GM12878 (cell line): Measurements from ENCODE around the gene CLDN14.

Source experiments
- KDM1A ChIP-seq: fragments of 200-600 bp; sonication (generic); IDR thresholded peaks from 2 replicates; pipeline ENCODE4 v1.6.1; 2016; ENCODE audit warnings: borderline replicate concordance
- POLR2AphosphoS5 ChIP-seq: IDR thresholded peaks from 2 replicates; pipeline ENCODE4 v1.6.1; 2011; ENCODE audit warnings: mild to moderate bottlenecking, low read length, inconsistent platforms
- ZNF592 ChIP-seq: fragments of 450-650 bp; IDR thresholded peaks from 2 replicates; pipeline ENCODE4 v1.6.1; 2017; ENCODE audit warnings: mild to moderate bottlenecking, moderate library complexity
- TF ChIP-seq, protein P1 (sequence below), 3 experiments: IDR thresholded peaks in 2 of 3; conservative IDR thresholded peaks in 1 of 3; 2 replicates each; pipeline ENCODE4 v1.5.1; 2011; ENCODE audit warnings: low read depth in 3 of 3, low read length in 3 of 3, mild to moderate bottlenecking in 3 of 3, control low read depth in 2 of 3, moderate library complexity in 2 of 3, inconsistent platforms in 1 of 3, mixed read lengths in 1 of 3; ENCODE audit not compliant: control insufficient read depth in 2 of 3, insufficient read depth in 1 of 3; ENCODE audit errors: extremely low read depth in 1 of 3

- TF ChIP-seq KDM1A, result no peak
- no peak for TF ChIP-seq ZNF592
- TF ChIP-seq POLR2AphosphoS5, result no peak
- TF ChIP-seq, protein P1, sequence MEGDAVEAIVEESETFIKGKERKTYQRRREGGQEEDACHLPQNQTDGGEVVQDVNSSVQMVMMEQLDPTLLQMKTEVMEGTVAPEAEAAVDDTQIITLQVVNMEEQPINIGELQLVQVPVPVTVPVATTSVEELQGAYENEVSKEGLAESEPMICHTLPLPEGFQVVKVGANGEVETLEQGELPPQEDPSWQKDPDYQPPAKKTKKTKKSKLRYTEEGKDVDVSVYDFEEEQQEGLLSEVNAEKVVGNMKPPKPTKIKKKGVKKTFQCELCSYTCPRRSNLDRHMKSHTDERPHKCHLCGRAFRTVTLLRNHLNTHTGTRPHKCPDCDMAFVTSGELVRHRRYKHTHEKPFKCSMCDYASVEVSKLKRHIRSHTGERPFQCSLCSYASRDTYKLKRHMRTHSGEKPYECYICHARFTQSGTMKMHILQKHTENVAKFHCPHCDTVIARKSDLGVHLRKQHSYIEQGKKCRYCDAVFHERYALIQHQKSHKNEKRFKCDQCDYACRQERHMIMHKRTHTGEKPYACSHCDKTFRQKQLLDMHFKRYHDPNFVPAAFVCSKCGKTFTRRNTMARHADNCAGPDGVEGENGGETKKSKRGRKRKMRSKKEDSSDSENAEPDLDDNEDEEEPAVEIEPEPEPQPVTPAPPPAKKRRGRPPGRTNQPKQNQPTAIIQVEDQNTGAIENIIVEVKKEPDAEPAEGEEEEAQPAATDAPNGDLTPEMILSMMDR (IDR thresholded peaks at IDR 0.05 in 2 of 3, conservative IDR thresholded peaks at IDR 0.05 in 1 of 3; ENCODE audit: control insufficient read depth in 2 of 3, extremely low read depth in 1 of 3, insufficient read depth in 1 of 3, low read depth in 3 of 3, low read length in 3 of 3), result no peak
Observed at GRCh38 chr21:36483095-36483494, 3.2 kb upstream of the CLDN14 start.
